COLO668 (cell line): ENCODE results near the gene GGA1.

ENCODE experiments used
- DNase-seq: peaks from one replicate; lab custom pipeline; 2025; ENCODE audit not compliant: unreplicated experiment; lab: John Stamatoyannopoulos, UW

GGA1 gene

GRCh38 chr22:37627121-37627520 is 18.5 kb downstream of the GGA1 start:
- no peak for DNase-seq

GRCh38 chr22:37627545-37627944 is 18.9 kb downstream of the GGA1 start:
- no peak for DNase-seq

- no peak for DNase-seq
Observed at GRCh38 chr22:37628830-37629229, 20.2 kb downstream of the GGA1 start.

- no peak for DNase-seq
Observed at GRCh38 chr22:37629928-37630327, 21.3 kb downstream of the GGA1 start.

GRCh38 chr22:37630839-37631435 is 22.3 kb downstream of the GGA1 start:
- DNase-seq: no peak

GRCh38 chr22:37631448-37632173 is 23.0 kb downstream of the GGA1 start:
- DNase-seq: no peak

- no peak for DNase-seq
Observed at GRCh38 chr22:37632174-37633088, 23.8 kb downstream of the GGA1 start.

- no peak for DNase-seq
Observed at GRCh38 chr22:37633089-37633624, 24.5 kb downstream of the GGA1 start.

GRCh38 chr22:37633625-37634416 is 25.2 kb downstream of the GGA1 start:
- peak; percentile 33 for DNase-seq

GRCh38 chr22:37634417-37634924 is 25.8 kb downstream of the GGA1 start:
- peak; percentile 9 for DNase-seq

- no peak for DNase-seq
Observed at GRCh38 chr22:37635157-37635556, 26.5 kb downstream of the GGA1 start.

GRCh38 chr22:37636186-37636948 is 27.7 kb downstream of the GGA1 start:
- no peak for DNase-seq

- DNase-seq: no peak
Observed at GRCh38 chr22:37636949-37637273, 28.3 kb downstream of the GGA1 start.

GRCh38 chr22:37638391-37639069 is 29.9 kb downstream of the GGA1 start:
- DNase-seq: no peak

GRCh38 chr22:37639070-37639760 is 30.6 kb downstream of the GGA1 start, which contains the start of gene SH3BP1:
TSS of gene SH3BP1 (plus strand) at chr22:37639669. CDS start at chr22:37639788, 119 bp downstream.
- peak; percentile 66 for DNase-seq

GRCh38 chr22:37639771-37640590 is 31.3 kb downstream of the GGA1 start:
- DNase-seq: no peak
